HepG2 (cell line): Measurements from ENCODE around the gene CAPG. TPM values are rescaled to one million over a fixed set of nuclear protein-coding genes. Genes with fewer than 3 reads are reported as not detected.

ENCODE experiments used
- ATAC-seq: fragments of 200-7000 bp; cut with Tn5 transposase; 3 replicates; pipeline ENCODE4 v1.9.1; 2020; ENCODE audit warnings: mild to moderate bottlenecking, moderate library complexity
- BruUV-seq: library from RNA; stranded (reverse); fragments of 400-500 nt; replicated peaks from 2 replicates; lab custom pipeline; 2021; lab: Mats Ljungman, UMichigan
- CTCF ChIA-PET: fragments of 300-600 bp; formaldehyde crosslinking; extraction: SDS; loops from one replicate; lab custom pipeline; 2021; ENCODE audit warnings: low total read pairs, inconsistent platforms, low intra/inter-chr PET ratio; lab: Yijun Ruan, JAX
- POLR2A ChIA-PET: fragments of 350-600 bp; sonication (Branson Sonifier 250); formaldehyde crosslinking; loops from one replicate; lab custom pipeline; 2020; ENCODE audit warnings: antibody characterized with exemption, inconsistent platforms; lab: Yijun Ruan, JAX
- DNase-seq: peaks from one replicate; pipeline ENCODE4 v3.0.0-alpha.2; 2015; ENCODE audit warnings: low spot score
- FAIRE-seq: peaks from 3 replicates; lab custom pipeline; 2011; peaks lifted over from hg19 to GRCh38; lab: Jason Lieb, UNC
- H2AFZ ChIP-seq: one replicate; pipeline ENCODE4 v1.6.1; 2011; ENCODE audit warnings: low read length, inconsistent platforms
- H3K27ac ChIP-seq: fragments of 300-600 bp; 3 replicates; pipeline ENCODE4 v1.8.0; 2011; ENCODE audit warnings: mixed run types, mild to moderate bottlenecking, mixed read lengths, low read length, inconsistent platforms; ENCODE audit not compliant: insufficient read depth; ENCODE audit errors: extremely low read length
- H3K27me3 ChIP-seq, 2 experiments: fragments of 200-600 bp in 1 of 2; 2 replicates in 1 of 2; 3 replicates in 1 of 2; pipeline versions ENCODE4 v1.6.0 to v1.8.0; 2011; ENCODE audit warnings: low read length in 2 of 2, mild to moderate bottlenecking in 2 of 2, moderate library complexity in 2 of 2, inconsistent platforms in 1 of 2; ENCODE audit not compliant: insufficient read depth in 2 of 2, control insufficient read depth in 1 of 2
- H3K36me3 ChIP-seq, 2 experiments: fragments of 200-600 bp in 1 of 2; replicated peaks in 1 of 2; 2 replicates in 1 of 2; 3 replicates in 1 of 2; pipeline versions ENCODE4 v1.5.1 to v1.8.0; 2011; ENCODE audit warnings: low read length in 2 of 2, inconsistent platforms in 1 of 2; ENCODE audit not compliant: insufficient read depth in 2 of 2, control insufficient read depth in 1 of 2
- H3K4me1 ChIP-seq: 2 replicates; pipeline ENCODE4 v1.5.1; 2012; ENCODE audit warnings: low read length, inconsistent platforms; ENCODE audit not compliant: insufficient read depth
- H3K4me2 ChIP-seq: 2 replicates; pipeline ENCODE4 v1.6.0; 2011; ENCODE audit warnings: low read depth, low read length, inconsistent platforms
- H3K4me3 ChIP-seq, 3 experiments: fragments of 200-600 bp in 1 of 3; sonication (generic), shearing (Covaris generic) in 1 of 3; replicated peaks in 1 of 3; 2 replicates each; pipeline ENCODE4 v1.5.1; 2011 to 2016; ENCODE audit warnings: low read length in 3 of 3, inconsistent platforms in 2 of 3, low read depth in 2 of 3, mild to moderate bottlenecking in 2 of 3, control low read depth in 1 of 3, mixed read lengths in 1 of 3; ENCODE audit not compliant: insufficient read depth in 1 of 3
- H3K79me2 ChIP-seq: one replicate; pipeline ENCODE4 v1.6.1; 2011; ENCODE audit warnings: low read length, inconsistent platforms; ENCODE audit not compliant: insufficient read depth
- H3K9ac ChIP-seq: 2 replicates; pipeline ENCODE4 v1.6.0; 2011; ENCODE audit warnings: mild to moderate bottlenecking, low read depth, low read length, inconsistent platforms; ENCODE audit not compliant: insufficient read depth
- H3K9me3 ChIP-seq: 2 replicates; pipeline ENCODE4 v1.5.1; 2012; ENCODE audit warnings: mild to moderate bottlenecking, low read length
- H4K20me1 ChIP-seq: 2 replicates; pipeline ENCODE4 v1.6.0; 2011; ENCODE audit warnings: inconsistent platforms, mild to moderate bottlenecking, low read length, moderate library complexity; ENCODE audit not compliant: insufficient read depth
- JUND ChIP-seq: sonication (generic); formaldehyde crosslinking; IDR thresholded peaks from 2 replicates; pipeline ENCODE4 v1.8.0; 2022; ENCODE audit warnings: mild to moderate bottlenecking, missing genetic modification reagents
- KDM2A ChIP-seq: sonication (generic); formaldehyde crosslinking; IDR thresholded peaks from 2 replicates; pipeline ENCODE4 v1.4.0; 2020; ENCODE audit warnings: low read depth, missing genetic modification reagents, borderline replicate concordance
- KDM3A ChIP-seq: IDR thresholded peaks from 2 replicates; pipeline ENCODE4 v1.6.1; 2018; ENCODE audit warnings: low read depth, missing compliant biosample characterization
- MZF1 ChIP-seq: sonication (generic); formaldehyde crosslinking; IDR thresholded peaks from 2 replicates; pipeline ENCODE4 v1.8.1; 2023; ENCODE audit warnings: mild to moderate bottlenecking, missing genetic modification reagents, borderline replicate concordance
- NFKB2 ChIP-seq: sonication (generic); formaldehyde crosslinking; IDR thresholded peaks from 2 replicates; pipeline ENCODE4 v1.4.0; 2020; ENCODE audit warnings: missing genetic modification reagents, borderline replicate concordance
- ZC3H13 ChIP-seq: sonication (generic); formaldehyde crosslinking; IDR thresholded peaks from 2 replicates; pipeline ENCODE4 v1.8.1; 2023; ENCODE audit warnings: mild to moderate bottlenecking, missing genetic modification reagents, moderate library complexity
- ZNF143 ChIP-seq: sonication (generic); formaldehyde crosslinking; IDR thresholded peaks from 2 replicates; pipeline ENCODE4 v1.4.0; 2020; ENCODE audit warnings: missing genetic modification reagents
- ZNF383 ChIP-seq: sonication (generic); formaldehyde crosslinking; IDR thresholded peaks from 2 replicates; pipeline ENCODE4 v1.4.0; 2020; ENCODE audit warnings: missing genetic modification reagents, mild to moderate bottlenecking, borderline replicate concordance
- ZNF570 ChIP-seq: sonication (generic); formaldehyde crosslinking; IDR thresholded peaks from 2 replicates; pipeline ENCODE4 v1.4.0; 2020; ENCODE audit warnings: mild to moderate bottlenecking, missing genetic modification reagents, borderline replicate concordance
- ZNF615 ChIP-seq: sonication (generic); formaldehyde crosslinking; IDR thresholded peaks from 2 replicates; pipeline ENCODE4 v1.5.0; 2020; ENCODE audit warnings: mild to moderate bottlenecking, missing genetic modification reagents, borderline replicate concordance
- ZNF761 ChIP-seq: sonication (generic); formaldehyde crosslinking; conservative IDR thresholded peaks from 2 replicates; pipeline ENCODE4 v1.4.0; 2020; ENCODE audit warnings: mild to moderate bottlenecking, missing genetic modification reagents
- WGBS: methylation state at CpG from one replicate; pipeline ENCODE4 v1.1.6; 2017; ENCODE audit warnings: low lambda C conversion rate; 5-methylcytosine and 5-hydroxymethylcytosine counted together
- in situ Hi-C: cut with HindIII; loops from 2 replicates; pipeline ENCODE4 v1.10.0; 2017; ENCODE audit warnings: low pct_unique_long_range_greater_than_20kb; ENCODE audit not compliant: extremely low pct_ligation_motif_present
- intact Hi-C: fragments of 100-400 bp; cut with micrococcal nuclease; formaldehyde crosslinking; loops from one replicate; pipeline ENCODE4 v1.10.0; 2022; ENCODE audit not compliant: unreplicated experiment
- polyA plus RNA-seq, 8 experiments: library from polyadenylated mRNA; depleted of rRNA in 3 of 8; stranded (reverse) in 7 of 8; unstranded in 1 of 8; fragments of >200 nt; fragmentation: Illumina TruSeq in 4 of 8; extraction: Trizol in 4 of 8; gene quantifications; 2 replicates each; pipeline versions ENCODE4 v1.2.1 to v1.2.3, GENCODE V29; 2011 to 2016; ENCODE audit warnings: low read depth in 4 of 8, missing spikeins in 1 of 8, mixed read lengths in 1 of 8; ENCODE audit not compliant: insufficient read depth in 1 of 8
- total RNA-seq, 5 experiments: library from RNA; depleted of rRNA; stranded (reverse); fragments of >200 nt; fragmentation: Illumina TruSeq; extraction: Trizol; gene quantifications; 2 replicates each; pipeline ENCODE4 v1.2.3, GENCODE V29; 2016; ENCODE audit warnings: low read depth in 1 of 5
- TF ChIP-seq, protein P1 (sequence below): sonication (generic); formaldehyde crosslinking; IDR thresholded peaks from 2 replicates; pipeline ENCODE4 v1.5.0; 2020; ENCODE audit warnings: mild to moderate bottlenecking, missing genetic modification reagents, moderate library complexity
- TF ChIP-seq, protein P2 (sequence below): sonication (generic); formaldehyde crosslinking; conservative IDR thresholded peaks from 2 replicates; pipeline ENCODE4 v1.5.0; 2020; ENCODE audit warnings: missing genetic modification reagents

Gene CAPG
- total and polyA plus RNA-seq, 2 of the 13 experiments (the other 11 are each of a cell fraction or from before 2014, with no cell fraction given), result 12.7 to 18.2 TPM

DNA sequence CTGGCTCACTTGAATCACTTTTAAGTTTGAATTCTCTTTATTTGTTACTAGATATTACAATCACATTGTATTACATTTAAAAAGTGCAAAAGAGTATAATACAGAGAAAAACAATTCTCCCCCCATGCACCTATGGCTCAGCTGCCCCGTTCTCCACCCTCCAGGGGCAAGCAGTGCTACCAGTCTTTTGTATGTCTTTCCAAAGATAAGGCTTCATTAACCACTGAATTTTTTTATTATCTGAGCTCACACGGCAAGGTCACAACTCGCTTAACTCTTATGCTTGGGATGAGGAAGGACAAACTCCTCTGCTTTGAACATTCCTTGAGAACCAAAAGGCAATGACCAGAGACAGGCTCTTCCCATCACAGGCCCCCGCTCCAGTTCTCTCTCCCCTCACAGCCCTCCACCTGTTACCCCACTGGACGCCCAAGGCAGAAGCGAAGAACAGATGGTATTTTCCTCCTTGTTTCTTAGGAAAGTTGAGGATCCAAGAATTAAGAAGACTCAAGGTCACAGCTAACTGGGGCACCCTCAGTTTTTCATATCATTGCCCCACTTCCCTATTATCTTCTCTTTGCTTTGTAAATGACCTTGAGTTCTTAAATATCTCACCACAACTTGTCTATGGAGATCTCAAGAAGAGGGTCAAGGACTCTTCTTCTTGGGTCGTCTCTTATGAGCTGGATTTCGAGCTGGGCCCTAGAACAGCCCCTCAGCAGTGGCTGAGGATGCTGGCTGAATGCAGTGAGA lies 38.5 kb upstream of the CAPG start:
- Histone ChIP-seq H3K27me3 (no peaks in the 10 kb centered on the region), H2AFZ (no peak overlapping the region), H3K9ac (no peak overlapping the region), H3K27ac (no peak overlapping the region), H3K4me2 (no peak overlapping the region), H4K20me1 (no peaks in the 10 kb centered on the region), H3K36me3 (no peaks in the 10 kb centered on the region), H3K9me3 (no peaks in the 10 kb centered on the region), H3K4me1 (peaks cover 56% of the 10 kb centered on the region), H3K4me3 (no peak overlapping the region), H3K79me2 (no peaks in the 10 kb centered on the region)
- ATAC-seq, result no peak
- 70% methylated on average over 8 of the region's 8 CpGs for WGBS
- FAIRE-seq, result no peak
- no TSS peak for BruUV-seq
- DNase-seq, result no peak
- POLR2A ChIA-PET, result interaction anchor here (1.6 kb wide), 1 partner anchor 90 kb away, joined by 8 read pairs; the partner anchor contains the start of gene MAT2A
- TF ChIP-seq KDM2A (CRISPR knock-in tag), result no peak
- TF ChIP-seq ZNF761, result no peak
- TF ChIP-seq NFKB2 (CRISPR knock-in tag), result no peak
- TF ChIP-seq ZC3H13 (CRISPR knock-in tag), result no peak
- TF ChIP-seq ZNF615 (CRISPR knock-in tag), result no peak
- TF ChIP-seq, protein P1, sequence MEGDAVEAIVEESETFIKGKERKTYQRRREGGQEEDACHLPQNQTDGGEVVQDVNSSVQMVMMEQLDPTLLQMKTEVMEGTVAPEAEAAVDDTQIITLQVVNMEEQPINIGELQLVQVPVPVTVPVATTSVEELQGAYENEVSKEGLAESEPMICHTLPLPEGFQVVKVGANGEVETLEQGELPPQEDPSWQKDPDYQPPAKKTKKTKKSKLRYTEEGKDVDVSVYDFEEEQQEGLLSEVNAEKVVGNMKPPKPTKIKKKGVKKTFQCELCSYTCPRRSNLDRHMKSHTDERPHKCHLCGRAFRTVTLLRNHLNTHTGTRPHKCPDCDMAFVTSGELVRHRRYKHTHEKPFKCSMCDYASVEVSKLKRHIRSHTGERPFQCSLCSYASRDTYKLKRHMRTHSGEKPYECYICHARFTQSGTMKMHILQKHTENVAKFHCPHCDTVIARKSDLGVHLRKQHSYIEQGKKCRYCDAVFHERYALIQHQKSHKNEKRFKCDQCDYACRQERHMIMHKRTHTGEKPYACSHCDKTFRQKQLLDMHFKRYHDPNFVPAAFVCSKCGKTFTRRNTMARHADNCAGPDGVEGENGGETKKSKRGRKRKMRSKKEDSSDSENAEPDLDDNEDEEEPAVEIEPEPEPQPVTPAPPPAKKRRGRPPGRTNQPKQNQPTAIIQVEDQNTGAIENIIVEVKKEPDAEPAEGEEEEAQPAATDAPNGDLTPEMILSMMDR (CRISPR knock-in tag), result no peak
- TF ChIP-seq MZF1, result no peak
- no peak for TF ChIP-seq ZNF570 (CRISPR knock-in tag)
- TF ChIP-seq, protein P2, sequence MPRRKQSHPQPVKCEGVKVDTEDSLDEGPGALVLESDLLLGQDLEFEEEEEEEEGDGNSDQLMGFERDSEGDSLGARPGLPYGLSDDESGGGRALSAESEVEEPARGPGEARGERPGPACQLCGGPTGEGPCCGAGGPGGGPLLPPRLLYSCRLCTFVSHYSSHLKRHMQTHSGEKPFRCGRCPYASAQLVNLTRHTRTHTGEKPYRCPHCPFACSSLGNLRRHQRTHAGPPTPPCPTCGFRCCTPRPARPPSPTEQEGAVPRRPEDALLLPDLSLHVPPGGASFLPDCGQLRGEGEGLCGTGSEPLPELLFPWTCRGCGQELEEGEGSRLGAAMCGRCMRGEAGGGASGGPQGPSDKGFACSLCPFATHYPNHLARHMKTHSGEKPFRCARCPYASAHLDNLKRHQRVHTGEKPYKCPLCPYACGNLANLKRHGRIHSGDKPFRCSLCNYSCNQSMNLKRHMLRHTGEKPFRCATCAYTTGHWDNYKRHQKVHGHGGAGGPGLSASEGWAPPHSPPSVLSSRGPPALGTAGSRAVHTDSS (CRISPR knock-in tag), result no peak
- TF ChIP-seq JUND, result no peak
- no peak for TF ChIP-seq ZNF143
- TF ChIP-seq KDM3A (CRISPR knock-in tag), result no peak
- no peak for TF ChIP-seq ZNF383 (CRISPR knock-in tag)
- CTCF ChIA-PET, result no interaction called here
- intact Hi-C loops, result no loop called here
- in situ Hi-C loops, result no loop called here
